ENCODE data around the gene ERGIC1. TPM values are rescaled to one million over a fixed set of nuclear protein-coding genes. Genes with fewer than 3 reads are reported as not detected.
A peak's percentile ranks its signal among the peaks of the same experiment; 100 is the strongest.

Gene ERGIC1
- total and polyA plus RNA-seq, 2 of the 13 experiments (the other 11 are each of a cell fraction or from before 2014, with no cell fraction given), result 78.5 to 184 TPM

- Histone ChIP-seq H3K9me3 (ENCODE audit: low read length) (no peaks in the 10 kb centered on the region), H3K36me3 (replicated peaks in 1 of 2; ENCODE audit: control insufficient read depth in 1 of 2, insufficient read depth in 2 of 2, low read length in 2 of 2) (peaks cover 4 to 22% of the 10 kb centered on the region in 2 experiments; a peak in 4 of 5 replicates), H3K79me2 (ENCODE audit: insufficient read depth, low read length) (peaks cover 49% of the 10 kb centered on the region), H3K9ac (ENCODE audit: insufficient read depth, low read depth, low read length) (no peak overlapping the region), H3K4me2 (ENCODE audit: low read depth, low read length) (no peak overlapping the region), H3K4me3 (replicated peaks in 1 of 3; ENCODE audit: insufficient read depth in 1 of 3, low read depth in 2 of 3, low read length in 3 of 3) (no peak overlapping the region), H3K27ac (ENCODE audit: extremely low read length, insufficient read depth, low read length) (no peak overlapping the region), H2AFZ (ENCODE audit: low read length) (no peak overlapping the region), H4K20me1 (ENCODE audit: insufficient read depth, low read length) (peaks cover 8% of the 10 kb centered on the region), H3K27me3 (ENCODE audit: control insufficient read depth in 1 of 2, insufficient read depth in 2 of 2, low read length in 2 of 2) (no peaks in the 10 kb centered on the region), H3K4me1 (ENCODE audit: insufficient read depth, low read length) (peaks cover 15% of the 10 kb centered on the region)
- no TSS peak for BruUV-seq (replicated peaks)
- CTCF ChIA-PET (ENCODE audit: low intra/inter-chr PET ratio, low total read pairs), result no interaction called here
- intact Hi-C loops (cut with micrococcal nuclease; ENCODE audit: unreplicated experiment) (no loop called here), in situ Hi-C loops (cut with HindIII; ENCODE audit: extremely low pct_ligation_motif_present, low pct_unique_long_range_greater_than_20kb) (no loop called here)
- POLR2A ChIA-PET, result no interaction called here
- no peak for ATAC-seq
- no peak for DNase-seq (ENCODE audit: low spot score)
- WGBS (ENCODE audit: low lambda C conversion rate), result 98% methylated on average over 9 of the region's 9 CpGs
- TF ChIP-seq, protein P1, sequence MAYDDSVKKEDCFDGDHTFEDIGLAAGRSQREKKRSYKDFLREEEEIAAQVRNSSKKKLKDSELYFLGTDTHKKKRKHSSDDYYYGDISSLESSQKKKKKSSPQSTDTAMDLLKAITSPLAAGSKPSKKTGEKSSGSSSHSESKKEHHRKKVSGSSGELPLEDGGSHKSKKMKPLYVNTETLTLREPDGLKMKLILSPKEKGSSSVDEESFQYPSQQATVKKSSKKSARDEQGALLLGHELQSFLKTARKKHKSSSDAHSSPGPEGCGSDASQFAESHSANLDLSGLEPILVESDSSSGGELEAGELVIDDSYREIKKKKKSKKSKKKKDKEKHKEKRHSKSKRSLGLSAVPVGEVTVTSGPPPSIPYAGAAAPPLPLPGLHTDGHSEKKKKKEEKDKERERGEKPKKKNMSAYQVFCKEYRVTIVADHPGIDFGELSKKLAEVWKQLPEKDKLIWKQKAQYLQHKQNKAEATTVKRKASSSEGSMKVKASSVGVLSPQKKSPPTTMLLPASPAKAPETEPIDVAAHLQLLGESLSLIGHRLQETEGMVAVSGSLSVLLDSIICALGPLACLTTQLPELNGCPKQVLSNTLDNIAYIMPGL (CRISPR knock-in tag; IDR thresholded peaks at IDR 0.05; ENCODE audit: borderline replicate concordance in 1 of 2, low read depth in 1 of 2), result no peak
- TF ChIP-seq RBM22 (optimal IDR thresholded peaks at IDR 0.05; ENCODE audit: low read length), result peak; percentile 17
- no peak for FAIRE-seq
Observed at GRCh38 chr5:172877466-172878260, 43.6 kb downstream of the ERGIC1 start.

DNA sequence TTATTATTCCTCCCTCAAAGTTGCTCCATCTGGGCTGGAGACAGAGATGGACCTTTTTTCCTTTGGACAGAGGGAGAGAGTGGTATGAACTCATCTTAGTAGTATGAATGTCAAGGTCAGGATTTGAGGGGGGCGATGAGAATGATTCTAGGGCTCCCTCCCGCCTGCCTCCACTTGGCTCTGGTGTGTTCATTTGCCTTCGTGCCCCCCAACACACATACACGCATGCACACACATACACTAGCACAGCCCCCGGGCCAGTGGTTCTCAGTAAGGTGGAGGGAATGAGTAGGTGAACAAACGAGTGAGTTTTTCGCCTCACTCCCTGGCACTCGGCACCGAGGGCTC is 44.5 kb downstream of the ERGIC1 start:
- H3K79me2 ChIP-seq (ENCODE audit: insufficient read depth, low read length), result peaks cover 47% of the 10 kb centered on the region
- ATAC-seq (no peak), FAIRE-seq (no peak), DNase-seq (ENCODE audit: low spot score) (no peak)
- no peaks in the 10 kb centered on the region for H3K9me3 ChIP-seq (ENCODE audit: low read length)
- peaks cover 4 to 26% of the 10 kb centered on the region in 2 experiments; a peak in 4 of 5 replicates for H3K36me3 ChIP-seq (replicated peaks in 1 of 2; ENCODE audit: control insufficient read depth in 1 of 2, insufficient read depth in 2 of 2, low read length in 2 of 2)
- BruUV-seq (replicated peaks), result no TSS peak
- H3K4me3 ChIP-seq (replicated peaks in 1 of 3; ENCODE audit: insufficient read depth in 1 of 3, low read depth in 2 of 3, low read length in 3 of 3), result no peak overlapping the region
- H3K9ac ChIP-seq (ENCODE audit: insufficient read depth, low read depth, low read length), result no peak overlapping the region
- peaks cover 8% of the 10 kb centered on the region for H4K20me1 ChIP-seq (ENCODE audit: insufficient read depth, low read length)
- 0 out of 2 replicates have a peak, but pooled peaks cover 6% of the 10 kb centered on the region for H3K4me1 ChIP-seq (ENCODE audit: insufficient read depth, low read length)
- H3K4me2 ChIP-seq (ENCODE audit: low read depth, low read length), result no peak overlapping the region
- 98% methylated on average over 9 of the region's 9 CpGs for WGBS (ENCODE audit: low lambda C conversion rate)
- H2AFZ ChIP-seq (ENCODE audit: low read length), result no peak overlapping the region
- H3K27me3 ChIP-seq (ENCODE audit: control insufficient read depth in 1 of 2, insufficient read depth in 2 of 2, low read length in 2 of 2), result no peaks in the 10 kb centered on the region
- H3K27ac ChIP-seq (ENCODE audit: extremely low read length, insufficient read depth, low read length), result no peak overlapping the region
- ChIA-PET CTCF (ENCODE audit: low intra/inter-chr PET ratio, low total read pairs) (no interaction called here), POLR2A (no interaction called here)
- intact Hi-C loops (cut with micrococcal nuclease; ENCODE audit: unreplicated experiment), result no loop called here
- in situ Hi-C loops (cut with HindIII; ENCODE audit: extremely low pct_ligation_motif_present, low pct_unique_long_range_greater_than_20kb), result no loop called here
- TF ChIP-seq, protein P2, sequence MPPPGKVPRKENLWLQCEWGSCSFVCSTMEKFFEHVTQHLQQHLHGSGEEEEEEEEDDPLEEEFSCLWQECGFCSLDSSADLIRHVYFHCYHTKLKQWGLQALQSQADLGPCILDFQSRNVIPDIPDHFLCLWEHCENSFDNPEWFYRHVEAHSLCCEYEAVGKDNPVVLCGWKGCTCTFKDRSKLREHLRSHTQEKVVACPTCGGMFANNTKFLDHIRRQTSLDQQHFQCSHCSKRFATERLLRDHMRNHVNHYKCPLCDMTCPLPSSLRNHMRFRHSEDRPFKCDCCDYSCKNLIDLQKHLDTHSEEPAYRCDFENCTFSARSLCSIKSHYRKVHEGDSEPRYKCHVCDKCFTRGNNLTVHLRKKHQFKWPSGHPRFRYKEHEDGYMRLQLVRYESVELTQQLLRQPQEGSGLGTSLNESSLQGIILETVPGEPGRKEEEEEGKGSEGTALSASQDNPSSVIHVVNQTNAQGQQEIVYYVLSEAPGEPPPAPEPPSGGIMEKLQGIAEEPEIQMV (CRISPR knock-in tag; IDR thresholded peaks at IDR 0.05; ENCODE audit: low read depth), result no peak
- TF ChIP-seq HOXD1 (CRISPR knock-in tag; IDR thresholded peaks at IDR 0.05) (no peak), SETDB1 (CRISPR knock-in tag; IDR thresholded peaks at IDR 0.05; ENCODE audit: borderline replicate concordance) (no peak), ZNF546 (CRISPR knock-in tag; conservative IDR thresholded peaks at IDR 0.05) (no peak), ZNF883 (CRISPR knock-in tag; IDR thresholded peaks at IDR 0.05; ENCODE audit: not compliant biosample characterization) (no peak)
